Cardiac muscle cell (in vitro differentiated cells and primary cell): ENCODE results near the gene CSPG4. TPM values are rescaled to one million over a fixed set of nuclear protein-coding genes. Genes with fewer than 3 reads are reported as not detected.

Experiments
- DNase-seq, 2 donors: peaks; one replicate each; pipeline versions ENCODE4 v3.0.0 to v3.0.0-alpha.2; 2010 to 2017; ENCODE audit warnings: low read depth in 1 of 2, low spot score in 1 of 2
- H3K27ac ChIP-seq: fragments of 200-600 bp; sonication (generic); 2 replicates; pipeline ENCODE4 v1.5.1; 2016
- H3K27me3 ChIP-seq: fragments of 200-600 bp; sonication (generic); 2 replicates; pipeline ENCODE4 v1.6.0; 2016; ENCODE audit warnings: control low read depth
- H3K36me3 ChIP-seq: fragments of 200-600 bp; sonication (generic); 2 replicates; pipeline ENCODE4 v1.5.1; 2016; ENCODE audit warnings: control low read depth
- H3K4me1 ChIP-seq: fragments of 200-600 bp; sonication (generic); 2 replicates; pipeline ENCODE4 v1.8.1; 2017; ENCODE audit warnings: low read depth, mild to moderate bottlenecking, mixed run types
- H3K4me3 ChIP-seq: fragments of 200-600 bp; sonication (generic); 2 replicates; pipeline ENCODE4 v1.5.1; 2016; ENCODE audit warnings: mild to moderate bottlenecking
- H3K9me3 ChIP-seq: fragments of 200-600 bp; sonication (generic); 2 replicates; pipeline ENCODE4 v1.5.1; 2017; ENCODE audit warnings: low read depth, mild to moderate bottlenecking, control low read depth
- polyA plus RNA-seq: library from polyadenylated mRNA; unstranded; fragments of >200 nt; fragmentation: Nextera tagmentation; extraction: Ambion mirVana; gene quantifications from 2 replicates; pipeline ENCODE4 v1.2.1, GENCODE V29; 2016
- total RNA-seq: library from RNA; depleted of rRNA; stranded (reverse); fragments of >200 nt; gene quantifications from 2 replicates; pipeline ENCODE4 v1.2.3, GENCODE V29; 2016
- TF ChIP-seq, protein P1 (sequence below): IDR thresholded peaks from 2 replicates; pipeline ENCODE4 v1.5.1; 2012; ENCODE audit warnings: low read depth, mild to moderate bottlenecking, low read length

Gene CSPG4
- total and polyA plus RNA-seq, 2 experiments from 2014 or later, result 7.1 to 30.6 TPM

DNA sequence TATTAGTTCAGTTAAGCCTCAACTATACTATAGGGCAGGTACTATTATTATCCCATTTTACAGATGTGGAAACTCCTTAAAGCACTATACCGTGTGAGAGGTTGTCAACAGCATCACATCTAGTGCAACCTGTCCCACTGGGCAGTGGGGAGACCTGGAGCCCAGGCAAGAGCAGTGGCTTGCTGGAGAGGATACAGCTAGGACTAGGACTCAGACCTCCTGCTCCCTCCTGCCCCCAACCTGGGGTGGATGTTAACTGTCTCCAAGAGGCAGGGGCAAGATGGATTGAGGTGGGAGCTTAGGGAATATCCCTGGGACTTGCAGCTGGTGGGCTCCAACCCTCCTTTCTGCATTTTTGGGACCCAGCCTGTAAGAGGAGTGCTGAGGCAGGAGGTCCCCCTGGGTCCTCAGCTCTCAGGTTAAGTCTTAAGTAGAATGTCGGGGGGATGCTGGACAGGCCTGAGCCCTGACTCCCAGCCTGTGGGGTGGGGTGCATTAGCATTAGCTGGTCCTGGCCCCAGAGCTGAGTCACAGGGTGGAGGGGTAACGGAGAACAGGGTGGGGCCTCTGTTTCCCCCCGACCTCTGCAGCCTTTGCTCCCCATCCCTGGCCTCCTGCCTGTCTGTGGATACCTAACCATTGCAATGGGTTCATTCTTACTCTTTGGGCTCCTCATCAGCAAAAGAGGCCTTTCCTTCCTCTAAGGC is 58.3 kb downstream of the CSPG4 start:
- TF ChIP-seq, protein P1, sequence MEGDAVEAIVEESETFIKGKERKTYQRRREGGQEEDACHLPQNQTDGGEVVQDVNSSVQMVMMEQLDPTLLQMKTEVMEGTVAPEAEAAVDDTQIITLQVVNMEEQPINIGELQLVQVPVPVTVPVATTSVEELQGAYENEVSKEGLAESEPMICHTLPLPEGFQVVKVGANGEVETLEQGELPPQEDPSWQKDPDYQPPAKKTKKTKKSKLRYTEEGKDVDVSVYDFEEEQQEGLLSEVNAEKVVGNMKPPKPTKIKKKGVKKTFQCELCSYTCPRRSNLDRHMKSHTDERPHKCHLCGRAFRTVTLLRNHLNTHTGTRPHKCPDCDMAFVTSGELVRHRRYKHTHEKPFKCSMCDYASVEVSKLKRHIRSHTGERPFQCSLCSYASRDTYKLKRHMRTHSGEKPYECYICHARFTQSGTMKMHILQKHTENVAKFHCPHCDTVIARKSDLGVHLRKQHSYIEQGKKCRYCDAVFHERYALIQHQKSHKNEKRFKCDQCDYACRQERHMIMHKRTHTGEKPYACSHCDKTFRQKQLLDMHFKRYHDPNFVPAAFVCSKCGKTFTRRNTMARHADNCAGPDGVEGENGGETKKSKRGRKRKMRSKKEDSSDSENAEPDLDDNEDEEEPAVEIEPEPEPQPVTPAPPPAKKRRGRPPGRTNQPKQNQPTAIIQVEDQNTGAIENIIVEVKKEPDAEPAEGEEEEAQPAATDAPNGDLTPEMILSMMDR, result no peak
- Histone ChIP-seq H3K27me3 (no peaks in the 10 kb centered on the region), H3K9me3 (no peaks in the 10 kb centered on the region), H3K27ac (no peak overlapping the region), H3K4me3 (no peak overlapping the region), H3K4me1 (peaks cover 22% of the 10 kb centered on the region), H3K36me3 (no peaks in the 10 kb centered on the region)
- no peak for DNase-seq

DNA sequence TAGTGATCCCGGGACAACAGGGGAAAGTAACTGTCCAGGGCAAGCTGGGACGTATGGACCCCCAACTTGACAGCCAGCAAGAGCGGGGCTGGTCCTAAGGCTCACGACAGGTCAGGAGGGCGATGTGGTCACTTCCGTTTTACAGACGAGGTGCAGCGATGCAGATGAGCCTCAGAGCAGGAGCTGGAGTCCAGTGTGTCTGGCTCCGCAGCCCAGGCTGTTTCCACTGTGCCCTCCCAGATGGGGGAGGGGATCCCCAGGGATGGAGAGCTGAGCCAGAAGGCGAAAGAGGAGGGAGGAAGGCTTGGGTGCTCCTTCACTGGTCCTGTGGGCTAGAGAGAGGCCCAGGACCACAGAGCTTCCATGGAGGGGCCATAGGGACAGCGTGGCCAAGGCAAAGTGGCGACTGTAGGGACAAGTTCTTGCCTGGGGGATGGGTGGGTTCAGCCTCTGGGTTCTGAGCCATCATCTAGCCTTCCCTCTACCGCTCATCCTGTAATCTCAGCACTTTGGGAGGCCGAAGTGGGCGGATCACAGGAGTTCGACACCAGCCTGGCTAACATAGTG is 59.2 kb downstream of the CSPG4 start:
- peaks cover 26% of the 10 kb centered on the region for H3K4me1 ChIP-seq
- H3K27me3 ChIP-seq, result no peaks in the 10 kb centered on the region
- H3K4me3 ChIP-seq, result no peak overlapping the region
- H3K36me3 ChIP-seq, result no peaks in the 10 kb centered on the region
- no peaks in the 10 kb centered on the region for H3K9me3 ChIP-seq
- DNase-seq, result no peak
- H3K27ac ChIP-seq, result no peak overlapping the region
- TF ChIP-seq, protein P1, result no peak

DNA sequence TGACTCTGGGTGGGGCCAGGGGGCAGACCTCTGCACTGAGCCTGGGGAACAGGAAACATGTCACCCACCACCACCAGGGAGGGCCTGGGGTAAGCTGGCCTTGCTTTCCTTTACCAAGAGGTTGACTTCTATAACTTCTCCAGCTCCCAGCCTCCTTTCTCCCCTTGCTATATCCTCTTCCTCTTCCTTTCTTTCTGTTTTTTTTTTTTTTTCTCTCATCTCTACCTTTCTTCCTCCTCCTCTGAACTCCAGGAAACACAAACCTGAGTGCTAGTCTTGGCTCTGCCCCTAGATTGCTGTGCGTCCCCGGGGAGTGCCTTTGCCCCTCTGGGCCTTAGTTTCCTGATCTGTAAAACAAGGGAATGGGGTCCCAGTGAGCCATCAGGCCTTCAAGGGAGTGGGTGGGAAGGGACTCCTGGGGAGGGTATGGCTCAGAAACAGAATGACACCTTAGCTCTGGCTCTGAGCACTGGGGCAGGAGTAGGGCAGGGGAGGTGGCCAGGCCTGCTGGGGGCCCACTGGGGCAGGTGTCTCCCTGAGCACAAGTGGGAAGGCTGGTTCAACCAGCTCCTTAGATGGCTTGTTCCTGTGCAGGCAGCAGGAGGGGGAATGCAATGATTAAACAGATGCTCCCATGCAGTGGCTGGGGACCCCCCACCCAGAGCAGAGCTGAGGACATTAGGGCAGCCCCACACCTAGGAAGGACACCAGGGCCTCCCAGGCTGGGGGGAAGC is 60.7 kb downstream of the CSPG4 start:
- Histone ChIP-seq H3K27me3 (no peaks in the 10 kb centered on the region), H3K4me1 (peaks cover 26% of the 10 kb centered on the region), H3K4me3 (no peak overlapping the region), H3K27ac (peak overlapping the region; percentile 48), H3K9me3 (no peaks in the 10 kb centered on the region), H3K36me3 (no peaks in the 10 kb centered on the region)
- TF ChIP-seq, protein P1, result no peak
- DNase-seq, result no peak

DNA sequence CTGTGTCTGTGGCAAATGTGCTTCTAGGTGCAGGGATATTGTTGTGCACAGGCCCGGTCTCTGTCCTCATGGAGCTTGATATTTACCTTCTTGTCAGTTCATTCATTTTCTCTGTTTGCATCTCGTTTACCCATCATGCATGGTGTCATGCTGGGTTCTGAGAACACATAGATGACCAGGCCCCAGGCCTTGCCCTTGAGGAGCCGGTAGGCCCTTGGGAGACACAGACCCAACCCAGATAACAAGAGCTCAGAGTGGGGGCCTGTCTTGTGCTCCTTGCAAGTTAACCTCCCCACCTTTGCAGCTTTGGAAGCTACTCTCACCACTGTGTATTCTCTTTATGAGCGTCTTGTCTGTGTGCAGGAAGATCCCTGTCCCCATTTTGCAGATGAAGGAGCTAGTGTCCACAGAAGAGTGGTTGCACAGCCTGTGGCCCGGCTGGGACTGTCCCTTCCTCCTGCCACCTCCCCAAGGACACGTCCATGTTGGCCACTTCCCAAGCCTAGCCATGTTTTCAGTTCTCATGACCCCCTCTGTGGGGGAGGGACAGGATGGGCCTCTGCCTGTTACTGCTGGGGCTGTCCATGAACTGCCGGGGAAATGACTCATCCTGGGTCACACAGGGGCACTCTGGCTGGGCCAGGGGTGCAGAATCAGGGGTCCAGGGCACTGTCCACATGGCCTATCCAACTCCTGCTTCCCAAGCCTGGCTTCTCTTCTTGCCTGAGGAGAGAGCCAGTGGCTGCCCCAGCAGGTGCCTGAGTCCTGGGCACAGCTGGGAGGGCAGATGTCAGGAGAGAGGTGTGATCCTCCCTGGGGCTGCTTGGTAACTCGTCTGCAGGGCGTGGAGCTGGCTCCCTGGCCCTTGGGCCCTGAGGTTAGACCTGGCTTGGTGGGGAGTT is 61.5 kb downstream of the CSPG4 start:
- Histone ChIP-seq H3K27ac (no peak overlapping the region), H3K9me3 (no peaks in the 10 kb centered on the region), H3K27me3 (no peaks in the 10 kb centered on the region), H3K4me1 (peaks cover 26% of the 10 kb centered on the region), H3K4me3 (no peak overlapping the region), H3K36me3 (no peaks in the 10 kb centered on the region)
- TF ChIP-seq, protein P1, result no peak
- peak in 1 of 2 donors; percentile 41 for DNase-seq

DNA sequence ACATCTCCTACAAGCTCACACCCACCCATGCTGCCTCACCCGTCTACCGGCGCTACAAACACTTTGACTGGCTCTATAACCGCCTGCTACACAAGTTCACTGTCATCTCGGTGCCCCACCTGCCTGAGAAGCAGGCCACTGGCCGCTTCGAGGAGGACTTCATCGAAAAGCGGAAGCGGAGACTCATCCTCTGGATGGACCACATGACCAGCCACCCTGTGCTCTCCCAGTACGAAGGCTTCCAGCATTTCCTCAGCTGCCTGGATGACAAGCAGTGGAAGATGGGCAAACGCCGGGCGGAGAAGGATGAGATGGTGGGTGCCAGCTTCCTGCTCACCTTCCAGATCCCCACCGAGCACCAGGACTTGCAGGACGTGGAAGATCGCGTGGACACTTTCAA is 62.8 kb downstream of the CSPG4 start:
- TF ChIP-seq, protein P1, result no peak
- H3K9me3 ChIP-seq, result no peaks in the 10 kb centered on the region
- H3K4me3 ChIP-seq, result no peak overlapping the region
- DNase-seq, result no peak
- H3K36me3 ChIP-seq, result no peaks in the 10 kb centered on the region
- no peak overlapping the region for H3K27ac ChIP-seq
- peaks cover 26% of the 10 kb centered on the region for H3K4me1 ChIP-seq
- H3K27me3 ChIP-seq, result no peaks in the 10 kb centered on the region
